Measurements from ENCODE around the gene CPT1A.

The CPT1A gene

DNA sequence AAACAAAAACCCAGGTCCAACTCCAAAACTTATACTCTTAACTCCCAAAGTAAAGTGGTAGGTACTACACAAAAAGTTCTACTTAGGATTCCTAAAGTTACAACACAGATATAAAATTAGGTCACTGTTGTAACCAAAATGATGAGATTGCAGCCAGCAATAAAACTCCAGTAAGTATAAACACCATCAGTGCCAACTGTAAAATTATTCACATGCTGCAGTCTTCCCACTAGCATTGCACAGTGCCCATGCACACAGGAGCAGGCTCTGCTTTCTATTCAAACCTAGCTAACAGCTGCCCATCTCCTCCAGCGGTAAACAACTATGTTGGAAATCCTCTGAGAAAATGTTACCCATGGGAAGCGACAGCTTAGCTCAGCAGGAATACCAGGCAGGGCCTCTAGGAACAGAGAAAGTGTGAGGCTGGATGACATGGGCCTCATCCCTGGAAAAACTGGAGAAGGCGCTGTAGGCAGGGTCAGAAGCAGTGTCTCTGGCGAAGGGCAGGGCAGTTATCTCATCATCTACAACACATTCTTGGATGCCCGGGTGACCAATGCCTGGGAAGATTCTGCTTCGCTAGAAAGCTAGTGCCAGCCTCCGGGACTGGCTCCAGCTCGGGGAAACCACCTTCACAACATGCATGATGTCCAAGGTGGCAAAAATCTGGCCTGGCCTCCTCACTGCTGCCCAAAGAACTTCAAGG is 9.1 kb downstream of the CPT1A start:
- in situ Hi-C loops (cut with HindIII; ENCODE audit: low sequenced_read_pairs): no loop called here

DNA sequence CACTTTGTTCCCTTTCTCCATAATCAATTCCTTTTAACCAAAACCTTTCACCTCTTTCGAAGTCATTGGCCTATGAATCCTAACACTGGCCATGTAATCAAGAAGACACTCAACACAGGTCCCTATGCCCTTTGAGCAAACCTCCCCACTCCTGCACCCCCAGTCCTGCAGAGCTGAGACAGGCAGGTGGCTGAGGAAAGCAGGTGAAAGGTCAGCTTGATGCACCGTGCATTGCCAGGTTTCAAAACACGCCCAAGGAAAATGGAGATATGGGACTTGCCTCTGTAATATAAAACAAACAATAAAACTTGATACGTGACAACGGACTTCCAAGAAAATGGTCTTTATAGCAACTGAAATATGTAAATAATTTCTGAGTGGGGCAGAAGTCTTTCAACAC is 10.6 kb downstream of the CPT1A start:
- in situ Hi-C loops (cut with HindIII; ENCODE audit: low sequenced_read_pairs): no loop called here

DNA sequence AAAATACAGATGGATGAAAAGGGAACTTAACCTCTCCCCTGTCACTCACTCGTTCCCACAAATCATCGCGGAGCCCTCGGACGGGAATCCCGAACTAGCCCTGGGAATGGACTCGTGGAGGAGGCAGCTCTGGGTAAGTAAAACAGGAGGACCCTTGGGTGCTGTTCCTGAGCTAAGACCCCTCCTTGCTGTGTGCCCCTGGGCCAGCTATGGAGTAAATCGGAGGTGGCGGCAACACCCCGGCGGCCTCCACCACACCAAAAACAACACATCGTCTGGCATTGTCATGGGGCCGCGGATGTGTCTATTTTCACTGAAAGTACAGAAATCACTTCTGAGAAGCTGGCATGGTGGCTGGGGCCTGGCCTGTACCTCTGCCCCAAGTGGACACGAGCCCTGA is 12.1 kb downstream of the CPT1A start:
- in situ Hi-C loops (cut with HindIII; ENCODE audit: low sequenced_read_pairs): no loop called here

DNA sequence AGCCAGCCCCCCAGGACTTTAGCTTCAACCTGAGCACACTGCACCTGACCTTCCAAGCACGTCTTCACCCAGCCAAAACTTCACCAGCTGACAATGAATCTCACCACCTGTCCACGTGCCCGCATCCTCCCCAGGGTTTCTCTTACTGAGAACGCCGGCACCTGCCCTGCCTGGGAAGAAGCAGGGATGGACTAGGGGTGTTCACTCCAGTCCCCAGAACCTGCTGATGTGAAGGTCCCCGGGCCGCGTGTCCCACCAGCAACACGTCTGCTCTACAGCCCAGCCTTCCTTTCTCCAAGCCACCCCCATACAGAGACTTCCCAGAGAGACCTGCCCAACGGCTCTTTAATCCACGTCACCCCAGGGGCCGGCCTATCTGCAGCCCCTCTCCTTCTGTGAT is 12.8 kb downstream of the CPT1A start:
- in situ Hi-C loops (cut with HindIII; ENCODE audit: low sequenced_read_pairs): no loop called here

DNA sequence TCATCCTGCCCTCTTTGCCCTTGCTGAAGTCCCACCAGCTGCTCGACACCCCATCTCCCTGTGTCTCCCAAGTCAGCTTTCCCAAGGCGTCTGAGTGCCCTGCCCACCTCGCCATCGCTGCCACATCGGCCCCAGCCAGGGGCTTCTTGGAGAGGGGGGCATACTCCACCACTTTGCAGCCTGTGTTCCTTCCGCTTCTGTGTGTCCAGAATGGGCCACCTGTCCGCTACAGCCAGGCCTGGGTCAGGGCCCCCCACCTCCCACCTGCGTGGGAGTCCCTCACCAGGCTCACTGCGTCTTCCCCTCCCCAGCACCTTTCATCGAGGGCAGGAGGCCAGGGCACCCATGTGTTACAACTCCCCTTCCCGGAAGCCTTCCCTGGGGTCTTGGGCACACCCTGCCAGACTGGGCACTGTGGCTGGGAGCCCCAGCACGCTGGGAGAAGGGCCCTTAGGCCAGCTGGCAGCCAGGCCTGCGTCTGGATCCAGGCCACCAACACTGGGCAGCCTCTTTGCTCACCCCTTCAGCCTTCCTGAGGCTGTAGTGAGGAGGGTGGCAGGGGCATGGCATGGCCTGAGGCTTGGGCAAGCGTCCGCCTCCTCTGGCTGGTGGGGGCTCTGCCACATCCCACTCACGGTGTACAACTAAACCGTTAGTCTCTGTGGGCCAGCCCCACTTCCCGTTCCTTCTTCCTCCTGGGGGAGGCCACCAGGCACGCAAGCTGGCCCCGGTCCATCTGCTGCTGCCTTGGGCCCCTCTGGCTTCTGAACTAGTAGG is 13.4 kb downstream of the CPT1A start:
- in situ Hi-C loops (cut with HindIII; ENCODE audit: low sequenced_read_pairs): no loop called here

DNA sequence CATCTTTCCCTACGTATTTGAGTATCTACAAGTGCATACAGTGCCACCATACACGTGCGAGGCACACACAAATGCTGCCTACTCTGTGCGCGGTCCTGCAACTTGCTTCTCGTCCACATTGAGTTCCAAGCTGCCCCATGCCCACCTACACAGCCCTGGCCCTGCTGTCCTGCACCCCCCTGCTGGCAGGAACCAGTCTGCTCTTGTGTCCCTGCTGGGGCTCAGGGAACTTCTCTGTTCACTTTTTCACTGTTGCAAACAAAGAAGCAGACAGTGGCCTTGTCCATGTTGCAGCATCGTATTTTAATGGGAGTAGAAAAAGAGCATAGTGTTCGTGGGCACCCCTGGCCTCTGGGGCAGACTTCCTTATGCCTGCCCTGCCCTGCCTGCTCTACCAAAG is 14.0 kb downstream of the CPT1A start:
- in situ Hi-C loops (cut with HindIII; ENCODE audit: low sequenced_read_pairs): no loop called here

DNA sequence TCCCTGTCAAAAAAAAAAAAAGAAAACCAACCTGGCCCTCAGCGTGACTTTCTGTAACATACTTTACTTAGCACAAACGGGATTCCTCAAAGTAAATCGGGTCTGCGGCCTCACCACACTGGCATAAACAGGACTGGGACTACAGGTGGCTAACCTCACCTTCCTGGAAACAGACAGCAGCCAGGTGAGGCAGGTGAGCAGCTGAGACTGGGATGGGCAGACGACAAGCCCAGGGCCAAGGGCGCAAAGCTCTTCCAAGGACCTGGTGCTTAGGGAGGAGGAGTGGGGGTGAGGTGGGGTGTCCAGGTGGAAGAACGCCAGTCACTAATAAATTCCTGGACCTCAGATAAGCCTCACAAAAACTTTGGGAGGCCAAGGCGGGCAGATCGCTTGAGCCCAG is 15.0 kb downstream of the CPT1A start:
- in situ Hi-C loops (cut with HindIII; ENCODE audit: low sequenced_read_pairs): no loop called here

DNA sequence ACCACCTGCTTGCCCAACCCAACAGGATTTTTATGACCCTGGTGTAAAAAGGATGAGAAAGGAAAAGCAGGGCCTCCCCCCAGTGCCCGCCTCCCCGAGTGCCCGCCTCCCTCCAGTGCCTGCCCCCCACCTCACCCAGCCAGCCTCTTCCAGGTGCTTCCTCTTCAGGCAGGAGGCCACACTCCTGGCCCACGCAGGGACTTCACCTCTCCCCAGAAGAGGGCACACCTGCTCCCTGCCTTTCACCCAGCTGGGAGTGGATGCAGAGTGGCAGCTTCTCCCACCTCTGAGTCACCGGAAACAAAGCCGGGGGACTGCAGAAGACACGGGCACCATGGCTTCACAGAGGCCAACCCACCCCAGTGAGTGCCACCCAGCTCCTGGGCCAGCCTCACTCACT is 16.1 kb downstream of the CPT1A start:
- in situ Hi-C loops (cut with HindIII; ENCODE audit: low sequenced_read_pairs): no loop called here

DNA sequence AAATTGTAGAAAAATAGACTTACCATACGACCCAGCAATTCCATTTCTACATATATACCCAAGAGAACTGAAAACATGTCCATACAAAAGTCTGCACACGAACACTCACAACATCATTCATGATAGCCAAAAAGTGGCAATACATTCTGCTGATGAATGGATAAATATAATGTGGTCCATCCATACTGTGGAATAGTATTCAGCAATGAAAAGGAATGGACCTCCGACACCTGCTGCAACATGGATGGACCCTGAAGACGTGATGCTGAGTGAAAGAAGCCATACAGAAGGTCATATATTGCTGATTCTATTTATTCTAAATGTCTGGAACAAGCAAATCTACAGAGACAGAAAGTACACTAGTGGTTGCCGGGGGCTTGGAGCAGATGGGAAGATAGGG is 19.2 kb downstream of the CPT1A start:
- in situ Hi-C loops (cut with HindIII; ENCODE audit: low sequenced_read_pairs): no loop called here

DNA sequence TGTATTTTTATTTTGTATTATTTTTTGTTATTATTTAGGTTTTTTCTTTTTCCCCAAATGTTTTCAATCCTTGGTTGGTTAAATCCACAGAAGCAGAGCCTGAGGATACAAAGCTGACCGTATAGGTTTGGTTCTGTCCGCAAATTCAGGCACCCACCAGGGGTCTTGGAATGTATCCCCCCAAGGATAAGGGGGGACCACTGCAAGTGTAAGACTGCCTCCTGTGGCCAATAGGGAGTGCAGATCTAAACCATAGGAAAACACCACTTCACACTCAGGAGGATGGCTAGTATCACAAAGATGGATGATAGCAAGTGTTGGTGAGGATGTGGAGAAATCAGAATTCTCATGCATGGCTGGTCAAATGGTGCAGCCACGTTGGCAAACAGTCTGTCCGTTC is 20.0 kb downstream of the CPT1A start:
- in situ Hi-C loops (cut with HindIII; ENCODE audit: low sequenced_read_pairs): no loop called here

DNA sequence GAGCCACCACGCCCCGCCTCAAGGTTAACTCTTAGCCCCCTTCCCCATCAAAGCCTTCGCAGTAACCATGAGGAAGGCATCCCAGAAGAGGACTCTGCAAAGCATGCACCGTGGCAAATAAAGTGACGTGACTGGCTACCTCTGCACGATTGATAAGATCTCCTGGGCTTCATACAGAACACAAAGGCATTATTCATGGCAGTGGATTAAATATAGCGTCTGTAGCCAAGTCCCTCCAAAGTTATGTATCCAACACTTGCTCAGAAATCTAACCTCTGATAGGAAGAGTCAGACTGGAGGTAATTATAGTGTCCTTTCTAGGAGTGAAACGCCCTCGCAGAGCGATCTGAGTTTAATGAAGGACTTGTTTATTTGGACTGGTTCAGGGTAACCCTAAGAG is 22.4 kb downstream of the CPT1A start:
- in situ Hi-C loops (cut with HindIII; ENCODE audit: low sequenced_read_pairs): no loop called here

DNA sequence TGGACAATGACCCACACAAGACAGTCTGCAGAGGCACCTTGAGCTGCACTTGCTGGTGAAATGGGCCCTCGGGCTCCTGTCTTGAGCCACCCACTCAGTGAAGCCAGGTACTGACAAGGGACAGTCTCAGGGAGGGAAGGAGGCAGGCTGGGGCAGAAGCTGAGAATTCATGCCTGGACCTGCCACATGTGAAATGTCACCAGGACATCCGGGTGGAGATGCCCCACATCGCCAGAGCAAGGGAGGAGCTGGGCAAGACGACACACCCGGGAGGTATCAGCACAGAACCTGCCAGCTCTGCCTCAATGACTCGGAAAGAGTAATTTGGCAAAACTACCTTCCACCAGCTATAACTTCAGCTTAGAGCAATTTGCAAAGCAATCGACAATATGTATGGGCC is 23.5 kb downstream of the CPT1A start:
- in situ Hi-C loops (cut with HindIII; ENCODE audit: low sequenced_read_pairs): no loop called here

DNA sequence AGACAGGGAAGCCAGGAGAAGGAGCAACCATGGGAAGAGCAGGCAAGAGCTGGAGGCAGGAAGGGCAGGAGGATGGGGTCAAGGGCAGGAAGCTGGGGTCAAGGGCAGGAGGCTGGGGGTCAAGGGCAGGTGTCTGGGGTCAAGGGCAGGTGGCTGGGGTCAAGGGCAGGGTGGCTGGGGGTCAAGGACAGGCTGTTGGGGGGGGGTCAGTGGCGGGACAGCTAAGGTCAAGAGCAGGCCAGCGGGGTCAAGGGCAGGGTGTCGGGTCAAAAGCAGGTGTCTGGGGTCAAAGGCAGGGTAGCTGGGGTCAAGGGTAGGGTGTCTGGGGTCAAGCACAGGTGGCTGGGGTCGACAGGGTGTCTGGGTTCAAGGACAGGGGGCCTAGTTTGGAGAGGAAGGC is 24.2 kb downstream of the CPT1A start:
- in situ Hi-C loops (cut with HindIII; ENCODE audit: low sequenced_read_pairs): no loop called here

DNA sequence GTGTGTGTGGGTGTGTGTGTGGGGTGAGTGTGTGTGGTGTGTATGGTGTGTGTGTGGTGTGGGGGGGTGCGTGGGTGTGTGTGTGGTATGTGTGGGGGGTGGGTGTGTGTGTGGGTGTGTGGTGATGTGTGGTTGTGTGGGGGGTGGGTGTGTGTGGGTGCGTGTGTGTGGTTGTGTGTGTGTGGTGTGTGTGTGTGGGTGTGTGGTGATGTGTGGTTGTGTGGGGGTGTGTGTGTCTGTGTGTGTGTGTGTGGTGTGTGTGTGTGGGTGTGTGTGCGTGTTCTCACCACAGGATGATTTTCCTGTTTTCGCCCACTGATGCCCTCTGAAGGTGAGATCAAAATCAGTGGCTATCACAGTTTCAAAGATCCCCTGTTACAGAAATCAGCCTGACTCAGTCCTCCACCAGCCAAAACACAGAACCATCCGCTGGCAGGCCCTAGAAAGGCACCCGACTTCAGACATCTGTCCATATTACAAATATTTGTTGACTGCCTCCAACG is 24.7 kb downstream of the CPT1A start:
- in situ Hi-C loops (cut with HindIII; ENCODE audit: low sequenced_read_pairs): no loop called here

DNA sequence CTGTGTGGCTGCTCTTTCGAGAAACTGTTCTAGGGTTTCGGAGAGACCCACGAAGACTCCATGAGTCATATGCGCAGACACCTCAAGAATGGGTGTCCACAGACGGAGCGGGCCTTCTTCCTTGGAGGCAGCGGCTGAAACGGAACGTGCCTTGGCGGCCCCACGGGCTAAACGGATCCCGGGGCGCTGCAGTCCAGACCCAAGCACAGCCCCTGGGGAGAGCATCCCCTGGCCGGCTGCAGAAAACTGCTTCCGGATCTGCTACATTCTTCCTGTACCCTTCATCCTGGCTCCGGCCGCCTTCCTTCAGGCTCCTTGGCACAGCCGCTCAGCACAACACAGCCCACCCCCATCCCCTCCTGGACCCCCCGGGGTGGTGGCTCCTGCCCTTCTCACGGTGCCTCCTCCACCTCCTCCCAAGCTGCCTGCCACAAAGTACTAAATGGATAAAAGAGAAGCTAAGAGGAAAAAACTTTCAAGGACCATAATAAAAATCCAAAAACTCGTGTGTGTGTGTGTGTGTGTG is 25.4 kb downstream of the CPT1A start:
- in situ Hi-C loops (cut with HindIII; ENCODE audit: low sequenced_read_pairs): no loop called here

DNA sequence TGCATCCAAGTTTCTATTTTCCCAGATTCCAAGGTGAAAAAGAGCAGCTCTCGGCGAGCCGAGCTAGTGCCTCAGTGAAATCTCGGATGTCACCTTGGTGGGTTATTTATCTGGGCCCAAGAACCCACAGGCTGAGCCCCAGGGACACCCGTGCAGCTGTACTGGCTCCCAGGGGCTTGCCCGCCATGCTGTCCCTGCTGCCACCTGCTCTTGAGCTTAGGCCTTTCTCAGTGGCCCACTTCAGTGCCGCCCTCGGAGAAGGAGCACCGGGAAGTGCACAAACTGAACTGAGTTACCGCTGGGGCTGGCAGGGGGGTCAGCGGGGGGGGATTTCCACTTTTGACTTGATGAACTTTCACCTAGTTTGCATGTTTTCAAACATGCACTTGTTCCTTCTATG is 27.9 kb downstream of the CPT1A start:
- in situ Hi-C loops (cut with HindIII; ENCODE audit: low sequenced_read_pairs): loop anchor here (5.0 kb wide), 1 partner anchor 39 kb away; no protein-coding TSS in a partner anchor

DNA sequence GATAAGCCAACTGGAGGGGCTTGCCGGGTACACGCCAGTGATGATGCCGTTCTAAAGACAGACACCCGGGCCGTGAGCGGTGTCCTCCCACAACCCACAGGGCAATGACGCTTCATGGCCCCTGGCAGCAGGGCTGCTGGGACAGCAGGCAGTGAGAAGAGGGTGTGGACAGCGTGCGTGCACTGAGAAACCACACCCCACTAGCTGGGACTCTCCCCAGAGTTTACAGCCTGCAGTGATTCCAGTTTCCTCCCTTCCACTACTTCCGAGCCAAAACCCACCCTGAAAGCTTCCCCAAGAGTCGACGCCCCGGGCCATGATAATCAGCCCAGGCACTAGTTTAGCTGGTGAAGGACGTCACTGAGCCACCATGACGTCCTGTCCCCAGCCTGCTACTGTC is 29.2 kb downstream of the CPT1A start:
- in situ Hi-C loops (cut with HindIII; ENCODE audit: low sequenced_read_pairs): loop anchor here (5.0 kb wide), 1 partner anchor 40 kb away; no protein-coding TSS in a partner anchor

DNA sequence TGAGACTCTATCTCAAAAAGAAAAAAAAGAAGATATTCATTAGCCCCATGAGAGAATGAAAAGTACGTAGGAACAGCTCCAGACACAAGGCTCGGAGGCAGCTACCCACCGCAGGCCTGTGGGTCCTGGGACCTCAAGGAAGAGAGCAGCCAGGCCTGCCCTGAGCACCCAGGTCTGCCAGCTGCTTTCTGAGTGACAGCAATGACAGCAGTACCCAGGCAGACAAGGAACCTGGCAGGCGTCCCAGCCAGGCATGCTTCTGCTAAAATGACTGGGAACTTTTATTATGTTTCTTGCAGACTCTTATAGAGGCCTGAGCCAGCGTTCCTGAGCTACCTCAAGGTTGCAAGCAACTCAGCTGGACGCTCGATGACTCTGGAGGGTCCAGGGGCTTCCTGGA is 31.6 kb downstream of the CPT1A start:
- in situ Hi-C loops (cut with HindIII; ENCODE audit: low sequenced_read_pairs): loop anchor here (5.0 kb wide), 1 partner anchor 42 kb away; no protein-coding TSS in a partner anchor

DNA sequence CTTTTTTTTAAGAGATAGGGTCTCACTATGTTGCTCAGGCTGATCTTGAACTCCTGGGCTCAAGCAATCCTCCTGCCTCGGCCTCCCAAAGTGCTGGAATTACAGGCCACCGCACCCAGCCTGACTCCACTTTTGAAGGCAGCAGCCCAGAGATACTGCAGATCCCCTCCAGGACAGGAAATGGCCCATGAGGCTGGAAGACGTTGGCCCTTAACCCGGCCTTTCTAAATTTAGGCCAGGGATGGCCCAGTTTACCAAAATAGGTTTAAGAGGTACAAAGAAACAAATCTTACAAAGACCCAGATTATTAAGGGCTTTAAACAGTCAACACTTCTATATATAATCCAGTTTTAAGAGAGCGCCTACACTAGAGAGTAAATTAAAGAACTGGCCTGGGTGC is 32.2 kb downstream of the CPT1A start:
- in situ Hi-C loops (cut with HindIII; ENCODE audit: low sequenced_read_pairs): no loop called here

DNA sequence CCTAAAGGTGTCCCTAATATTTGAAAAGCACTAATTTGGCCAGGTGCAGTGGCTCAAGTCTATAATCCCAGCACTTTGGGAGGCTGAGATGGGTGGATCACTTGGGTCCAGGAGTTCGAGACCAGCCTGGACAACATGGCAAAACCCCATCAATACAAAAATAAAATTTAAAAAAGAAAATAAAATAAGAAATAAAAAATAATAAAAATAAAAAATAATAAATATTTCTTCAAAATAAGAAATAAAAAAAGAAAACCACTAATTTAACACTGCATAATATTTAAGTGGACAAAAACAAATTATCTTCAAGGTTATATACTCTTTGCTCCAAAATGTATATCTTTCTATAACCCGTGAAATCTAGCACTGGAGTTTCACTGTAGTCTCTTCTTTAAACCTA is 32.9 kb downstream of the CPT1A start:
- in situ Hi-C loops (cut with HindIII; ENCODE audit: low sequenced_read_pairs): no loop called here

DNA sequence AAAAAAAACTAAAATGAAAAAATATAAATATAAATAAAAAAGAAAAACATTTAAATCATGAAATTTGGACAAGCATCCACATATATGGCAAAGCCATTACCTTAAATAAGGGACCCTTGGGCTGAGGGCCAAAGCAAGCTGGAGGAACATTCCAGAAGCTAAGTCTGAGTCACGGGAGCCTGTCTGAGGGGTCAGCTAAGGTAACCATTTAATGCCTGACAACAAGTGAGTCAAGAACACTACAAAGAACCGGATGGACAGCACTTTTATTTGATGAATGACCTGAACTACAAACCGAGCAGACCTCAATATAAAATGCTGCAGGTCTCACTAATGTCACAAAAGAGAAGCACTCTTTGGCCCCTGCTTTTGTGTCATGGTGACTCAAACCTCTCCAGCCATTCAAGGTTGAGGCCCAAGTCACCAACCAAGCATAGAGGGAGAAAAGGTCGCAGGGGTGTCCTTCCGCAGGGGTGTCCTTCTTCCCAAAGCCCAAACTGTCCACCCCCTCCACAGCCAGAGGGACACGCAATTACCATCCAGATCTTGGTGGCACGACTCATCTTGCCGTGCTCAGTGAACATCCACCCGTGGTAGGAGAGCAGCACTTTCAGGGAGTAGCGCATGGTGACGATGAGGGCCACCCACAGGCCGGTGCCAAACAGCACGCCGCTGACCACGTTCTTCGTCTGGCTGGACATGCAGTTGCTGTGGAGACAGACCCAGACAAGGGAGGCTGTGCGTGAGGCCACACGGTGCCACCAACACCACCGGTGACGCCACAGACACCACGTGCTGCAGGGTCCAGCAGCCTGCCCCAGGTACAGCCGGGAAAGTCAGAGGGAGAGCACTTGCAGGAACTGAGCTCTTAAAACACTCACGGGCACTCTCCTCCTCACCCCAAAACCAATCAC is 34.5 kb downstream of the CPT1A start:
- in situ Hi-C loops (cut with HindIII; ENCODE audit: low sequenced_read_pairs): no loop called here
